ENCODE results near the gene INPP4B.

Gene INPP4B

GRCh38 chr4:142191901-142192300 is 654.2 kb downstream of the INPP4B start:
- DNase-seq, result no peak

- no peak for DNase-seq
These were observed 665.1 kb downstream of the INPP4B start for GRCh38 chr4:142181021-142181420.

GRCh38 chr4:142169216-142169615 is 676.9 kb downstream of the INPP4B start:
- DNase-seq, result no peak

GRCh38 chr4:142168181-142168580 is 677.9 kb downstream of the INPP4B start:
- no peak for DNase-seq

- no peak for DNase-seq
These were observed 681.2 kb downstream of the INPP4B start for GRCh38 chr4:142164767-142165500.

GRCh38 chr4:142161086-142161485 is 685.0 kb downstream of the INPP4B start:
- DNase-seq, result no peak

- DNase-seq, result no peak
These were observed 685.6 kb downstream of the INPP4B start for GRCh38 chr4:142160509-142160908.

- DNase-seq, result no peak
These were observed 687.1 kb downstream of the INPP4B start for GRCh38 chr4:142158980-142159379.

- DNase-seq, result no peak
These were observed 689.8 kb downstream of the INPP4B start for GRCh38 chr4:142156256-142156655.

GRCh38 chr4:142155347-142155746 is 690.8 kb downstream of the INPP4B start:
- no peak for DNase-seq

- no peak for DNase-seq
These were observed 695.6 kb downstream of the INPP4B start for GRCh38 chr4:142150483-142150882.

- no peak for DNase-seq
These were observed 701.3 kb downstream of the INPP4B start for GRCh38 chr4:142144813-142145212.

- DNase-seq, result no peak
These were observed 703.6 kb downstream of the INPP4B start for GRCh38 chr4:142142366-142143054.

GRCh38 chr4:142141224-142141623 is 704.9 kb downstream of the INPP4B start:
- no peak for DNase-seq

- DNase-seq, result no peak
These were observed 715.4 kb downstream of the INPP4B start for GRCh38 chr4:142130666-142131065.

- no peak for DNase-seq
These were observed 716.2 kb downstream of the INPP4B start for GRCh38 chr4:142129931-142130330.

- no peak for DNase-seq
These were observed 716.6 kb downstream of the INPP4B start for GRCh38 chr4:142129473-142129872.

GRCh38 chr4:142128529-142128928 is 717.6 kb downstream of the INPP4B start:
- no peak for DNase-seq

GRCh38 chr4:142126890-142127497 is 719.1 kb downstream of the INPP4B start:
- DNase-seq, result peak; percentile 65

GRCh38 chr4:142124874-142125273 is 721.2 kb downstream of the INPP4B start:
- DNase-seq, result no peak

GRCh38 chr4:142121448-142122350 is 724.4 kb downstream of the INPP4B start:
- DNase-seq, result no peak

- no peak for DNase-seq
These were observed 725.2 kb downstream of the INPP4B start for GRCh38 chr4:142120921-142121320.

GRCh38 chr4:142112451-142112850 is 733.6 kb downstream of the INPP4B start:
- DNase-seq, result no peak

Measured in stimulated activated CD4-positive, alpha-beta T cell treated with anti-CD3 and anti-CD28 coated beads, Interleukin-15, amount 100 ng/mL, for 24 hours (primary cell).